Mesodermal cell (in vitro differentiated cells): Measurements from ENCODE around the gene UBR4.

Experiments used
- H3K27ac ChIP-seq: 2 replicates; pipeline ENCODE4 v1.7.0; 2013; ENCODE audit warnings: mild to moderate bottlenecking, low read depth, low read length, moderate library complexity; ENCODE audit not compliant: severe bottlenecking
- H3K36me3 ChIP-seq: 2 replicates; pipeline ENCODE4 v1.7.1; 2013; ENCODE audit warnings: mild to moderate bottlenecking, low read length, moderate library complexity; ENCODE audit not compliant: control insufficient read depth, insufficient read depth
- H3K4me1 ChIP-seq: one replicate; pipeline ENCODE4 v1.7.1; 2013; ENCODE audit warnings: mild to moderate bottlenecking, low read length; ENCODE audit not compliant: insufficient read depth, control insufficient read depth, poor library complexity, severe bottlenecking
- H3K4me3 ChIP-seq: 2 replicates; pipeline ENCODE4 v1.7.0; 2013; ENCODE audit warnings: low read length, control low read depth, mild to moderate bottlenecking; ENCODE audit not compliant: insufficient read depth, poor library complexity, severe bottlenecking; ENCODE audit errors: extremely low read depth
- H3K9me3 ChIP-seq: 2 replicates; pipeline ENCODE4 v1.7.1; 2013; ENCODE audit warnings: mild to moderate bottlenecking, low read length, moderate library complexity; ENCODE audit not compliant: control insufficient read depth
- WGBS, 2 experiments: methylation state at CpG; one replicate each; pipeline ENCODE4 v1.1.5; 2013; ENCODE audit warnings: missing lambda C conversion rate in 2 of 2; ENCODE audit not compliant: insufficient coverage in 2 of 2; 5-methylcytosine and 5-hydroxymethylcytosine counted together

Gene UBR4

GRCh38 chr1:19064906-19065450 lies 145.1 kb downstream of the UBR4 start:
- Histone ChIP-seq H3K4me1 (peaks cover 11% of the 10 kb centered on the region), H3K9me3 (no peaks in the 10 kb centered on the region), H3K36me3 (no peaks in the 10 kb centered on the region), H3K27ac (no peak overlapping the region), H3K4me3 (no peak overlapping the region)
- 93 to 97% methylated on average over 16 of the region's 16 CpGs for WGBS, 2 experiments

- H3K9me3 ChIP-seq = no peaks in the 10 kb centered on the region
- peaks cover 11% of the 10 kb centered on the region for H3K4me1 ChIP-seq
- H3K4me3 ChIP-seq = no peak overlapping the region
- no peak overlapping the region for H3K27ac ChIP-seq
- H3K36me3 ChIP-seq = no peaks in the 10 kb centered on the region
- 92 to 94% methylated on average over 12 of the region's 12 CpGs for WGBS, 2 experiments
Measured at GRCh38 chr1:19063122-19063521, 146.9 kb downstream of the UBR4 start.

GRCh38 chr1:19062258-19063029 lies 147.6 kb downstream of the UBR4 start:
- WGBS, 2 experiments = 77 to 80% methylated on average over 6 to 8 of the region's 8 CpGs
- Histone ChIP-seq H3K4me3 (no peak overlapping the region), H3K27ac (no peak overlapping the region), H3K4me1 (peaks cover 11% of the 10 kb centered on the region), H3K36me3 (no peaks in the 10 kb centered on the region), H3K9me3 (no peaks in the 10 kb centered on the region)

- Histone ChIP-seq H3K9me3 (no peaks in the 10 kb centered on the region), H3K4me3 (no peak overlapping the region), H3K4me1 (peaks cover 7% of the 10 kb centered on the region), H3K27ac (no peak overlapping the region), H3K36me3 (no peaks in the 10 kb centered on the region)
- WGBS, 2 experiments = 93 to 100% methylated on average over 1 to 2 of the region's 2 CpGs
Measured at GRCh38 chr1:19061798-19062197, 148.3 kb downstream of the UBR4 start.

GRCh38 chr1:19061343-19061742 lies 148.7 kb downstream of the UBR4 start:
- WGBS, 2 experiments = 86 to 100% methylated on average over 1 of the region's 1 CpG
- peaks cover 2% of the 10 kb centered on the region for H3K4me1 ChIP-seq
- no peak overlapping the region for H3K4me3 ChIP-seq
- no peak overlapping the region for H3K27ac ChIP-seq
- no peaks in the 10 kb centered on the region for H3K36me3 ChIP-seq
- H3K9me3 ChIP-seq = no peaks in the 10 kb centered on the region

GRCh38 chr1:19059773-19060172 lies 150.3 kb downstream of the UBR4 start:
- H3K4me3 ChIP-seq = no peak overlapping the region
- no peaks in the 10 kb centered on the region for H3K36me3 ChIP-seq
- H3K9me3 ChIP-seq = no peaks in the 10 kb centered on the region
- WGBS, 2 experiments = 81 to 96% methylated on average over 3 of the region's 4 CpGs
- H3K27ac ChIP-seq = no peak overlapping the region
- no peaks in the 10 kb centered on the region for H3K4me1 ChIP-seq

- no peaks in the 10 kb centered on the region for H3K9me3 ChIP-seq
- H3K4me1 ChIP-seq = no peaks in the 10 kb centered on the region
- 69 to 76% methylated on average over 7 to 8 of the region's 8 CpGs for WGBS, 2 experiments
- H3K36me3 ChIP-seq = no peaks in the 10 kb centered on the region
- H3K4me3 ChIP-seq = no peak overlapping the region
- H3K27ac ChIP-seq = no peak overlapping the region
Measured at GRCh38 chr1:19058476-19058797, 151.6 kb downstream of the UBR4 start.

GRCh38 chr1:19057784-19058475 lies 152.1 kb downstream of the UBR4 start:
- Histone ChIP-seq H3K4me3 (no peak overlapping the region), H3K9me3 (no peaks in the 10 kb centered on the region), H3K27ac (no peak overlapping the region), H3K4me1 (no peaks in the 10 kb centered on the region), H3K36me3 (no peaks in the 10 kb centered on the region)
- 77 to 85% methylated on average over 10 to 11 of the region's 15 CpGs for WGBS, 2 experiments

GRCh38 chr1:19057182-19057779 lies 152.8 kb downstream of the UBR4 start:
- no peaks in the 10 kb centered on the region for H3K36me3 ChIP-seq
- H3K9me3 ChIP-seq = no peaks in the 10 kb centered on the region
- no peak overlapping the region for H3K27ac ChIP-seq
- 83 to 89% methylated on average over 13 of the region's 14 CpGs for WGBS, 2 experiments
- H3K4me1 ChIP-seq = peaks cover 6% of the 10 kb centered on the region
- H3K4me3 ChIP-seq = no peak overlapping the region

GRCh38 chr1:19055701-19056100 lies 154.4 kb downstream of the UBR4 start:
- Histone ChIP-seq H3K4me3 (no peak overlapping the region), H3K27ac (no peak overlapping the region), H3K36me3 (no peaks in the 10 kb centered on the region), H3K9me3 (no peaks in the 10 kb centered on the region), H3K4me1 (peaks cover 15% of the 10 kb centered on the region)
- WGBS, 2 experiments = 81 to 89% methylated on average over 4 to 5 of the region's 7 CpGs
